Smooth muscle cell of the brain vasculature (primary cell): ENCODE data around the gene LCNL1.

Experiments
- DNase-seq: peaks from one replicate; pipeline ENCODE4 v3.0.0-alpha.2; 2012; ENCODE audit warnings: low read depth, low spot score

Gene LCNL1

GRCh38 chr9:136958898-136959850, 23.6 kb upstream of the LCNL1 start:
- no peak for DNase-seq

- DNase-seq = no peak
Observed at GRCh38 chr9:136960212-136960937, 22.4 kb upstream of the LCNL1 start.

GRCh38 chr9:136960938-136961275, 21.9 kb upstream of the LCNL1 start:
- DNase-seq = no peak

- peak; percentile 55 for DNase-seq
Observed at GRCh38 chr9:136961279-136962065, 21.3 kb upstream of the LCNL1 start.

- DNase-seq = no peak
Observed at GRCh38 chr9:136962163-136962562, 20.6 kb upstream of the LCNL1 start.

- no peak for DNase-seq
Observed at GRCh38 chr9:136962701-136963248, 20.0 kb upstream of the LCNL1 start.

GRCh38 chr9:136963341-136963740, 19.5 kb upstream of the LCNL1 start:
- DNase-seq = no peak

GRCh38 chr9:136963751-136964150, 19.0 kb upstream of the LCNL1 start:
- no peak for DNase-seq

GRCh38 chr9:136964171-136964689, 18.6 kb upstream of the LCNL1 start:
- no peak for DNase-seq

- DNase-seq = no peak
Observed at GRCh38 chr9:136964833-136965422, 17.9 kb upstream of the LCNL1 start.

- DNase-seq = no peak
Observed at GRCh38 chr9:136965771-136966484, 16.9 kb upstream of the LCNL1 start.

GRCh38 chr9:136968333-136969127, 14.3 kb upstream of the LCNL1 start:
- DNase-seq = no peak

GRCh38 chr9:136969150-136969549, 13.6 kb upstream of the LCNL1 start:
- no peak for DNase-seq

GRCh38 chr9:136969774-136970173, 13.0 kb upstream of the LCNL1 start:
- no peak for DNase-seq

GRCh38 chr9:136970361-136970760, 12.4 kb upstream of the LCNL1 start:
- DNase-seq = no peak

- DNase-seq = no peak
Observed at GRCh38 chr9:136971746-136972145, 11.0 kb upstream of the LCNL1 start.

GRCh38 chr9:136972335-136972734, 10.5 kb upstream of the LCNL1 start:
- DNase-seq = no peak

- DNase-seq = no peak
Observed at GRCh38 chr9:136972743-136973142, 10.1 kb upstream of the LCNL1 start.
